Mucosa of stomach (tissue), 1 donor: ENCODE data around the gene POGZ.
"Not testable (repeated sequence)": the region's sequence is repeated elsewhere in the genome, so short reads cannot be mapped to it uniquely, and the experiment has no call there.

Experiments used
- H3K27me3 ChIP-seq: one replicate; pipeline ENCODE4 v1.7.0; 2013; ENCODE audit warnings: mild to moderate bottlenecking, low read length; ENCODE audit not compliant: control insufficient read depth, insufficient read depth
- H3K36me3 ChIP-seq: one replicate; pipeline ENCODE4 v1.7.0; 2013; ENCODE audit warnings: low read length; ENCODE audit not compliant: control insufficient read depth, insufficient read depth
- H3K4me1 ChIP-seq: one replicate; pipeline ENCODE4 v1.7.0; 2013; ENCODE audit warnings: mild to moderate bottlenecking, low read length; ENCODE audit not compliant: control insufficient read depth, insufficient read depth
- H3K4me3 ChIP-seq: one replicate; pipeline ENCODE4 v1.7.0; 2013; ENCODE audit warnings: low read length
- H3K9ac ChIP-seq: one replicate; pipeline ENCODE4 v1.7.0; 2013; ENCODE audit warnings: mild to moderate bottlenecking, low read length, moderate library complexity
- H3K9me3 ChIP-seq: one replicate; pipeline ENCODE4 v1.7.0; 2013; ENCODE audit warnings: mild to moderate bottlenecking, low read length, moderate library complexity; ENCODE audit not compliant: control insufficient read depth
- donor health status: Pancreatic carcinoma.

Gene POGZ

DNA sequence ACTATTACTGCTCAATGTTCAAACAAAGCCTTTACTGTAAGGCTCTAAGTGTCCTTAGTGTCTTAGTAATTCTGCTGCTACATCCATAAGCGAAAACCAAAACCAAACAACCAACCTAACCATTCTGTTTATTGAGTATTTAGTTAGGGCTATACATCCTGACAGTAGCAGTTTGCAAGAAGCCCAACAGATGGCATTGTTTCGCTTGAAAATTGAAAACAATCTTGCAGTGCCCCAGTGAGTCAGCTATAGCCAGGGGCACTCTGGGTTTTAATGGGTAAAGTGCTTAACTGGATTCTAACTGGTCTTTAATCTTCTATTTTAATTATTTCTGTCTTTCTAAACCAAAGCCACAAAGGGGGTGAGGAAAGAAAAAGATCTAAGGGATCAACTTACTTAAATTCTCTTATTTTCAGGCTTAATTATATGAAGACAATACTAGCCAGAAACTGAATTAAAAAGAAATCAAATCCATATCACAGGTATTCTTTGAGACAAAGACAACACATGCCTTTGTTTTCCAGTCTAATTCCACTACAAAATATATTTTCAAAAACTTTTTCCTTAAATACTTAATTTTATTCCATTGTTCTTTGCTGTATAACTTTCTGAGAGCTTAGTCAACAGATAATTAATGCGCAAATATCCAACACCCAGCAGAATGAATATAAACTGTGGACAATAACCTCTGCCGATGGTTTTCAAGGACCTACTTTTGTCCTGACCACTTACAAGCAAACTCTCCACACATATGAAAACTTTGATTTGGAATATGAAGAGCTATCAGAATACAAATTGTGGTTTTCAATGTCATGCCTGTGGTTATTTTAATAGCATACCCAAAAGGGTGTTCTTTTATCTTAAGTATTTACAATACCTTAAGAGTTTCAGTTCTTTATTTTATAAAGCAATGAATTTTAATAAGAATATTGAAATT is 15.2 kb downstream of the POGZ start:
- H3K9me3 ChIP-seq: no peaks in the 10 kb centered on the region
- H3K4me1 ChIP-seq: peaks cover 7% of the 10 kb centered on the region
- no peak overlapping the region for H3K4me3 ChIP-seq
- no peak overlapping the region for H3K9ac ChIP-seq
- no peaks in the 10 kb centered on the region for H3K36me3 ChIP-seq
- no peaks in the 10 kb centered on the region for H3K27me3 ChIP-seq

DNA sequence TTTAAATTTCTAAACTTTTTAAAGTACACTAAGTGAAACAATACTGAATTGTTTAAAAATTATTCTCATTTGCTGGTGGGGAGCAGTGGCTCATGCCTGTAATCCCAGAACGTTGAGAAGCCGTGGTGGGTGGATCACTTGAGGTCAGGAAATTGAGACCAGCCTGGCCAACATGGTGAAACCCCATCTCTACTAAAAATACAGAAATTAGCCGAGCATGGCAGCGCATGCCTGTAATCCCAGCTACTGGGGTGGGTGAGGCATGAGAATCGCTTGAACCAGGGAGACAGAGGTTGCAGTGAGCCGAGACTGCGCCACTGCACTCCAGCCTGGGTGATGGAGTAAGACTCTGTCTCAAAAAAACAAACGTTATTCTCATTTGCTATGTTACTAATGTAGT is 21.9 kb downstream of the POGZ start:
- not testable (repeated sequence) for H3K4me3 ChIP-seq, H3K9ac ChIP-seq, H3K4me1 ChIP-seq, H3K9me3 ChIP-seq, H3K27me3 ChIP-seq, H3K36me3 ChIP-seq

DNA sequence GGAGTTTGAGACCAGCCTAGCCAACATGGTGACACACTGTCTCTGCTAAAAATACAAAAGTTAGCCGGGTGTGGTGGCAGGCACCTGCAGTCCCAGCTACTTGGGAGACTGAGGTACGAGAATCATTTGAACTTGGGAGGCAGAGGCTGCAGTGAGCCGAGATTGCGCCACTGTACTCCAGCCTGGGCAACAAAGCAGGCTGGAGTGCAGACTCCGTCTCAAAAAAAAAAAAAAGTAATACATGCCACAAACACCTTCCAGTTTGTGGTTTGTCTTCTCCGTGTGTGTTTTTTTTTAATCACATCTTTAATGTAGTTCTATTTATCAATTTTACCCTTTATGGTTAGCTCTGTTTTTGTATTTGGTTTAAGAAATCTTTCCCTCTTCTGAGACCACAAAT is 22.3 kb downstream of the POGZ start:
- Histone ChIP-seq H3K4me3 (no peak overlapping the region), H3K9me3 (no peaks in the 10 kb centered on the region), H3K9ac (no peak overlapping the region), H3K36me3 (no peaks in the 10 kb centered on the region), H3K4me1 (peaks cover 5% of the 10 kb centered on the region), H3K27me3 (no peaks in the 10 kb centered on the region)

- H3K9me3 ChIP-seq: no peaks in the 10 kb centered on the region
- H3K9ac ChIP-seq: no peak overlapping the region
- H3K36me3 ChIP-seq: no peaks in the 10 kb centered on the region
- peaks cover 5% of the 10 kb centered on the region for H3K4me1 ChIP-seq
- H3K4me3 ChIP-seq: no peak overlapping the region
- H3K27me3 ChIP-seq: no peaks in the 10 kb centered on the region
These were observed 24.1 kb downstream of the POGZ start for GRCh38 chr1:151435174-151435573.

DNA sequence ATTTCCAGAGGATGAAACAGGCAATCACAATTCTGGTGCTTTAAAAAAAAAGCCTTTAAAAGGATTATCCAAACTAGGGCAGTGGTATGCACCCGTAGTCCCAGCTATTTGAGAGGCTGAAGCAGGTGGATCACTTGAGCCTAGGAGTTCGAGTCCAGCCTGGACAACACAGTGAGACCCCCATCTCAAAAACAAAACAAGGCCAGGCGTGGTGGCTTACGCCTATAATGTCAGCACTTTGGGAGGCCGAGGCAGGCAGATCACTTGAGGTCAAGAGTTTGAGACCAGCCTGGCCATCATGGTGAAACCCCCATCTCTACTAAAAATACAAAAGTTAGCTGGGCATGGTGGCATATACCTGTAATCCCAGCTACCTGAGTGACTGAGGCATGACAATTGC is 25.5 kb downstream of the POGZ start:
- H3K36me3 ChIP-seq, H3K9me3 ChIP-seq, H3K4me1 ChIP-seq, H3K4me3 ChIP-seq, H3K9ac ChIP-seq, H3K27me3 ChIP-seq: not testable (repeated sequence)

- peaks cover 5% of the 10 kb centered on the region for H3K36me3 ChIP-seq
These were observed 31.2 kb downstream of the POGZ start for GRCh38 chr1:151428068-151428467.

GRCh38 chr1:151425103-151425502 is 34.2 kb downstream of the POGZ start:
- Histone ChIP-seq H3K9ac (no peak overlapping the region), H3K27me3 (no peaks in the 10 kb centered on the region), H3K36me3 (peaks cover 5% of the 10 kb centered on the region), H3K4me3 (no peak overlapping the region), H3K9me3 (no peaks in the 10 kb centered on the region), H3K4me1 (no peaks in the 10 kb centered on the region)

More at GRCh38 chr1:151428068-151428467, 31.2 kb downstream of the POGZ start:
- no peak overlapping the region for H3K9ac ChIP-seq
- no peaks in the 10 kb centered on the region for H3K9me3 ChIP-seq
- H3K4me1 ChIP-seq: no peaks in the 10 kb centered on the region
- H3K4me3 ChIP-seq: no peak overlapping the region
- no peaks in the 10 kb centered on the region for H3K27me3 ChIP-seq

DNA sequence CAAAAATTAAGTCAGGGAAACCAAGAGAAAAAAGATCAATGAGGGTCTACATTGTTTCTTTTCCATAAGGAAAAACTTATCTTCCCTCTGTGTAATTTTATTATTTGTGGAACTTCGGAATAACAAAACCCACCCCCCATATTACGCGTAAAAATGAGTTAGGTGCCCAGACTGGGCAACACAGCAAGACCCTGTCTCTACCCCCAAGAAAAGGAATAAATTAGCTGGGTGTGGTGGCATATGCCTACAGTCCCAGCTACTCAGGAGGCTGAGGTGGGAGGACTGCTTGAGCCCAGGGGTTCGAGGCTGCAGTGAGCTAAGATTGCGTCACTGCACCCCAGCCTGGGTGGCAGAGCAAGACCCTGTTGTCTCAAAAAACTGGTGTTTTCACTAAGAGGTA is 39.5 kb downstream of the POGZ start:
- Histone ChIP-seq H3K9me3 (no peaks in the 10 kb centered on the region), H3K36me3 (no peaks in the 10 kb centered on the region), H3K4me1 (no peaks in the 10 kb centered on the region), H3K27me3 (no peaks in the 10 kb centered on the region), H3K4me3 (no peak overlapping the region), H3K9ac (no peak overlapping the region)

DNA sequence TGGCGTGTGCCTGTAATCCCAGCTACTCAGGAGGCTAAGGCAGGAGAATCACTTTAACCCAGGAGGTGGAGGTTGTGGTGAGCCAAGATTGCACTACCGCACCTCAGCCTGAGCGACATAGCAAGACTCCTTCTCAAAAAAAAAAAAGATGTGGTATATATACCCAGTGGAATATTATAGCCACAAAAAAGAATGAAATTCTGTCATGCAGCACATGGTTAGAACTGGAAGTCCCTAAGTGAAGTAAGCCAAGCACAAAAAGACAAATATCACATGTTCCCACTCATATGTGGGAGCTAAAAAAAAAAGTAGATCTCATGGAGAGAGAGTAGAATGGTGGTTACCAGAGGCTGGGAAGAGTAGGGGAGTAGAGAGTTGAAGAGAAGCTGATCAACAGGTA is 41.2 kb downstream of the POGZ start:
- Histone ChIP-seq H3K9me3 (no peaks in the 10 kb centered on the region), H3K4me3 (no peak overlapping the region), H3K27me3 (no peaks in the 10 kb centered on the region), H3K9ac (no peak overlapping the region), H3K4me1 (no peaks in the 10 kb centered on the region), H3K36me3 (no peaks in the 10 kb centered on the region)

- no peaks in the 10 kb centered on the region for H3K9me3 ChIP-seq
- no peaks in the 10 kb centered on the region for H3K36me3 ChIP-seq
- H3K4me3 ChIP-seq: no peak overlapping the region
- no peaks in the 10 kb centered on the region for H3K4me1 ChIP-seq
- no peak overlapping the region for H3K9ac ChIP-seq
- no peaks in the 10 kb centered on the region for H3K27me3 ChIP-seq
These were observed 43.1 kb downstream of the POGZ start for GRCh38 chr1:151416231-151416630.

DNA sequence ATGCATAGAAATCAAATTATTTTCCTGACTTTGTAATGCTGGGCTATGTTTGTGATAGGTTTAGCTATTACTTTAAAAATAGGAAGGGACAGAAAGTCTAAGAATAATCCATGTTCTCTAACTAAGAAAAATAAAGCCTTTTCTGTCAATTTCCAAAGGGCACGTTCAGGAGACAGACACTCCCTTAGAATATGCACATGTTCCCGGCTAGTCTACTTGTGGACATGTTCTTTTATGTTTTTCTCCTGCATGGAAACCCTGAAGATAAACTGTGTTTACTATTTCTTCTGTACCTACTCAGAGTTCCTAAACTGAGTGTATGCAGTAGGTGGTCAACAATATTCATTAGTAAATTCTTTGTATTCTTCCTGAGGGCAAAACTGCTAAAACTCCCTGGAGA is 47.4 kb downstream of the POGZ start:
- Histone ChIP-seq H3K9me3 (no peaks in the 10 kb centered on the region), H3K4me3 (no peak overlapping the region), H3K4me1 (no peaks in the 10 kb centered on the region), H3K9ac (no peak overlapping the region), H3K27me3 (no peaks in the 10 kb centered on the region), H3K36me3 (no peaks in the 10 kb centered on the region)

DNA sequence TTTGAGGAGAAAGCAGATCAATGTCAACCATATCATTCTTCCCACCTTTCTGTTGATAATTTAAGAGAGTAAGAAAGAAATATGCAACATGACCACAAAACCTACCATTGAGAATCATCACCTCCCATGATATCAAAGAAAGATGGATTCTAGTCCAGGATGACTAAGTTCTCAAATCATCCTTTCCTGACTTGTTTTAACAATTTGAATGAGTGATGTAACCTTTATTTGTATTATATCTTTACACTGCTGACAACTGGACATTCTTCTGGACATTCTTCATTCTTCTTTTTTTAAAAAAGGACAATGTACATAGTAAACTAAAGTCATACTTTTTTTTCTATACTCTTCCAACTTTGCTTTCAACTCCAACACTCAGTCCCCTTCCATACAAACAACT is 50.4 kb downstream of the POGZ start:
- Histone ChIP-seq H3K27me3 (no peaks in the 10 kb centered on the region), H3K4me3 (no peak overlapping the region), H3K36me3 (no peaks in the 10 kb centered on the region), H3K9me3 (no peaks in the 10 kb centered on the region), H3K4me1 (no peaks in the 10 kb centered on the region), H3K9ac (no peak overlapping the region)
